HG02884 (cell line): ENCODE measurements around the gene AIG1.
"Not testable (repeated sequence)": the region's sequence is repeated elsewhere in the genome, so short reads cannot be mapped to it uniquely, and the experiment has no call there.

Experiments
- ATAC-seq: cut with Tn5 transposase; IDR thresholded peaks from one replicate; pipeline ENCODE4 v1.9.1; 2021; ENCODE audit warnings: mild to moderate bottlenecking, moderate library complexity; ENCODE audit not compliant: unreplicated experiment

Gene AIG1

GRCh38 chr6:143160439-143161220 lies 99.9 kb downstream of the AIG1 start:
- no peak for ATAC-seq

- ATAC-seq, result no peak
Measured at GRCh38 chr6:143163621-143164020, 102.9 kb downstream of the AIG1 start.

- ATAC-seq, result no peak
Measured at GRCh38 chr6:143164565-143165105, 103.9 kb downstream of the AIG1 start.

GRCh38 chr6:143165315-143165855 lies 104.7 kb downstream of the AIG1 start:
- ATAC-seq, result no peak

- ATAC-seq, result no peak
Measured at GRCh38 chr6:143166247-143166695, 105.6 kb downstream of the AIG1 start.

- no peak for ATAC-seq
Measured at GRCh38 chr6:143167224-143167623, 106.5 kb downstream of the AIG1 start.

GRCh38 chr6:143168396-143168816 lies 107.7 kb downstream of the AIG1 start:
- not testable (repeated sequence) for ATAC-seq

GRCh38 chr6:143169440-143169839 lies 108.8 kb downstream of the AIG1 start:
- no peak for ATAC-seq

- no peak for ATAC-seq
Measured at GRCh38 chr6:143174516-143174915, 113.8 kb downstream of the AIG1 start.

GRCh38 chr6:143174951-143175350 lies 114.3 kb downstream of the AIG1 start:
- ATAC-seq, result no peak

- ATAC-seq, result no peak
Measured at GRCh38 chr6:143176090-143177021, 115.7 kb downstream of the AIG1 start.

GRCh38 chr6:143177706-143178105 lies 117.0 kb downstream of the AIG1 start:
- no peak for ATAC-seq

- ATAC-seq, result no peak
Measured at GRCh38 chr6:143179096-143179495, 118.4 kb downstream of the AIG1 start.

GRCh38 chr6:143179901-143180612 lies 119.4 kb downstream of the AIG1 start:
- no peak for ATAC-seq

GRCh38 chr6:143180826-143181225 lies 120.1 kb downstream of the AIG1 start:
- no peak for ATAC-seq

- ATAC-seq, result no peak
Measured at GRCh38 chr6:143183666-143184065, 123.0 kb downstream of the AIG1 start.

GRCh38 chr6:143185288-143185687 lies 124.6 kb downstream of the AIG1 start:
- ATAC-seq, result no peak

GRCh38 chr6:143187238-143187923 lies 126.7 kb downstream of the AIG1 start:
- no peak for ATAC-seq

- no peak for ATAC-seq
Measured at GRCh38 chr6:143188292-143188691, 127.6 kb downstream of the AIG1 start.

- no peak for ATAC-seq
Measured at GRCh38 chr6:143191361-143191760, 130.7 kb downstream of the AIG1 start.
